Midbrain (tissue), 1 donor: ENCODE measurements around the gene AGRP.
"Not testable (repeated sequence)": the region's sequence is repeated elsewhere in the genome, so short reads cannot be mapped to it uniquely, and the experiment has no call there.

Experiments used
- DNase-seq: peaks from one replicate; lab custom pipeline; 2025; lab: John Stamatoyannopoulos, UW

The AGRP gene

DNA sequence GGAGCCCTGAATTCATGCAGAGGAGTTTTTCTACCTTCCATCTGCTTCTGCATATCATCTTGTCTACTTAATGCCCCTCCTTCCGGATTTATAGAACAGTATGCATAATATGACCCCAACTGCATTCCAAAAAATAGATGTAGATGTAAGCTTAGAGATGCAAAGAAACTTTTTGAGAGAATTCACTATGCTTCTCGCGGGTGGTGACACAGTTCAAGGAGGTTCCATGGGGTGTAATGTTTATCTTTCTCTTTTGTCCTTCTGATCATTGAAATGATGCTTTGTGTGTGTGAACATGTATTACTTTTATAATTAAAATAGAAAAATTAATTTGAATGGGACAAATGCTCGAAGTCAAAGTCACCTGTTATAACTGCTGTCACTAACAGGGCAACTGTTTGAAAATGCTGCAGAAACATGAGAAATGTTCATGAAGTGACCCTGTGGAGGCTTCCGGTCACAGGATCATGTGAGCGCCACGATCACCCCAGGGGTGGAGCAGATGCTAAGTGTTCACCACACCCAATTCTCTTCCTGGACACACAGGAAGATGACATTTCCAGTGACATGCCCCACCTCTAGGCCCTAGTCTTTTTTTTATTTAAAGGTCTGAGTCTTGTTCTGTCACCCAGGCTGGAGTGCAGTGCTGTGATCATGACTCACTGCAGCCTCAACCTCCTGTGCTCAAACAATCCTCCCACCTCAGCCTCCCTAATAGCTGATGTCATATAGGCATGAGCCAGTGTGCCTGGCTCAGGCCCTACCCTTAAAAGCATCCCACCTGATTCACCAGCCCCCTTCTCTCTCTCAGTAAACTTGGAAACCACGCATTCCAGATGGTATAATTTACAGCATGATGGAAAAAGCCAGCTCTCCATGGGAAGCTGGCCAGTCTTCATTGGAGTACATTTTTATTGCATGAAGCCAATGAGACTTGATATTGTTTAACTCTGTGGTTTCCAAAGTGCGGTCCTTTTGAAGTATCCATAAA is 21.0 kb upstream of the AGRP start:
- DNase-seq: no peak

DNA sequence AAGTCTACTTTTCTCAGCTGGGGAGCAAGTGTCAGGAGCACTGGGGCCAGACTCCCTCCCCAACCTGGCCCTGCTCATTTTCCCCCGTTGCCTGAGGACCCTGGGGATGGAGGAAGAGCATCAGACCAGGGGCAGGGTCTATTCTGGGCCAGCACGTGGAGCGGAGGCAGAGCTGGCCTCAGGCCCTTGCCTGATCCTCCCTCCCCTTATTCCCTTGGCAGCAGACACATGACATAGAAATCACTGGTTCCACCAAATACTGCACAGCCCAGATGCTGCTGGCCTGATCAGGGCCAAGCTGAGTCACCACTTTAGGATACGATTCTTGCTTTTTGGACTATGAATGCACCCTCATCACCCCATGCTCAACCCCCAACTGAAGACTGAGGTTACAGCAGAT is 15.8 kb upstream of the AGRP start:
- DNase-seq: no peak

DNA sequence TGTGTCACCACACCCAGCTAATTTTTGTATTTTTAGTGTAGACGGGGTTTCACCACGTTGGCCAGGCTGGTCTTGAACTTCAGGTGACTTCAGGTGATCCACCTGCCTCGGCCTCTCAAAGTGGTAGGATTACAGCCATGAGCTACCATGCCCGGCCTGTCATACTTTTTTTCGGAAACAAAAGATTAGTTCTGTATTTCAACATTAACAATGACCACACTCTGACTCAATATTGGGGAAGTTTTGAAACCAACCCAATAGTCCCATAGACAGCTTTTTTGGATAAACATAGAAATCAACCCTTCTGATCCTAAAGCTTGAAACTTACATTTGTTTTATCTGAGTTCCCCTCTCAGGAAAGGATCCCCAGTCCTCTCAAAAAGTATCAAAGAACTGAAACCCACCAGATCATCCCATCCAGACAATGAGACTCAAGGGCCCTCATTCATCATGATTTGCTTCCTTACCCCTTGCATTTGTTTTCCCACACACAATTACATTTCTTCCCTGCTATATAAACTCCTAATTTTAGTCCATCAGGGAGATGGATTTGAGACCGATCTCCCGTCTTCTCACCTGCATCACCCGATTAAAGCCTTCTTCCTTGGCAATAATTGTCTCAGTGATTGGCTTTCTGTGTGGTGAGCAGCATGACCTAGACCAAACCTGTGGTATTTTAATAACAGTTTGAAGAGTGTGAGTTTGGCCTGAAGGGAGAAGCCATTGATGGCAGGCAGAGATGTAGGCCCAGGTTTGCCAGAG is 7.2 kb upstream of the AGRP start:
- no peak for DNase-seq

DNA sequence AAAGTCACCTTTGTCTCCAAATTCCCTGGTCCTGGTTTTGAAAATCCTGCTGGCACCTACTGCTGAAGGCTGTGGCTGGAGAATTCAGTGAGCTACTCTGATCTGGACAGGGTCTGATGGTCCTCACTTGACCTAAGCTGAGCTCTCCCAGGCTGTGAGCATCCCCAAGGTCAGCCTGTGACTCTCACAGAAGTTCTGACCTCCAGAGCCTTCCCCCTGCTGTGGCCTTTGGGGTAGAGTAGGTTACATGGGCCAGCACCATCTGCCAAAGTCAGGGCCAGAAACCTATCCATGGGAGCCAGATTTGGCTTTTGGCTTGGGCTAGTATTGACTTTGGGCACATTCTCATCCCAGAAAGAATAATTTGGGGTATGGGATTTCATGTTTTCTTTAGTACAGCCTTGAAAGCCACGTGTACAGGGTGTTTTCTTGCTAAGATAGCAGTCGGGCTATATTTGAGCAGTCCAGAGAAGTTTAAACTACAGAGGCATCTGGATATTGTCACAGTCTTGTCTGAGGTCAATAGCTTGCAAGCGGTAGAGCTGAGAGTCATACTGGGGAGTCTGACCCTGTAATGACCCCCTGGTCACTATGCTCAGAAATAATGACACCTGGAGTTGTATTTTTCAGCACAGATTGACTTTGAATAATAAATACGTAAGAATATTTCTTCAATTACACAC is 6.2 kb upstream of the AGRP start:
- DNase-seq: no peak

DNA sequence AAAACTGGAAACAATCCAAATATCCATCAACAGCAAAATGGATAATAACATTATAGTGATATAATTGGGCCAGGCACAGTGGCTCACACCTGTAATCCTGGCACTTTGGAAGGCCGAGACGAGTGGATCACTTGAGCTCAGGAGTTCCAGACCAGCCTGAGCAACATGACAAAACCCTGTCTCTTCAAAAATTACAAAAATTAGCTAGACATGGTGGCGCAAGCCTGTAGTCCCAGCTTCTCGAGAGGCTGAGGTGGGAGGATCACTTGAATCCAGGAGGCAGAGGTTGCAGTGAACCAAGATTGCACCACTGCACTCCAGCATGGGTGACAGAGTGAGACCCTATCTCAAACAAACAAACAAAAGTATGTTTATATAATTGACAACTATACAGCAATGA is 4.2 kb upstream of the AGRP start:
- DNase-seq: not testable (repeated sequence)

DNA sequence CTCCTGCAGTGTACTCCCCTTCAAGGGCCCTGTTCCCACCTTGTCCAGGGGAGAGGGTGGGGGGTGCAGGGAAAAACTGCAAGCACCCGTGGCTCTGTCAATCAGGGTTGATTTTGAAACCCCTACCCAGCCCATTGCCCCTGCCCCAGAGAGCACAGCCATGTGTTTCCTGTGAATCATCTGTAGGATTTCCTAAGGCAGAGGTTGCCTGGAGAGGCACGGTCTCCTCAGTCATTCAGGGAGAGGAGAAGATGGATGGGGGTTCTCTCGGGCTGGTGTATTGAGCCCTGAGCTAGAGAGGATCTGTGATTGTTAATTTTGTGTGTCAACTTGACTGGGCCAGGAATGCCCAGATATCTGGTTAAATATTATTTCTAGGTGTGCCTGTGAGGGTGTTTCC is 3.5 kb upstream of the AGRP start:
- no peak for DNase-seq

DNA sequence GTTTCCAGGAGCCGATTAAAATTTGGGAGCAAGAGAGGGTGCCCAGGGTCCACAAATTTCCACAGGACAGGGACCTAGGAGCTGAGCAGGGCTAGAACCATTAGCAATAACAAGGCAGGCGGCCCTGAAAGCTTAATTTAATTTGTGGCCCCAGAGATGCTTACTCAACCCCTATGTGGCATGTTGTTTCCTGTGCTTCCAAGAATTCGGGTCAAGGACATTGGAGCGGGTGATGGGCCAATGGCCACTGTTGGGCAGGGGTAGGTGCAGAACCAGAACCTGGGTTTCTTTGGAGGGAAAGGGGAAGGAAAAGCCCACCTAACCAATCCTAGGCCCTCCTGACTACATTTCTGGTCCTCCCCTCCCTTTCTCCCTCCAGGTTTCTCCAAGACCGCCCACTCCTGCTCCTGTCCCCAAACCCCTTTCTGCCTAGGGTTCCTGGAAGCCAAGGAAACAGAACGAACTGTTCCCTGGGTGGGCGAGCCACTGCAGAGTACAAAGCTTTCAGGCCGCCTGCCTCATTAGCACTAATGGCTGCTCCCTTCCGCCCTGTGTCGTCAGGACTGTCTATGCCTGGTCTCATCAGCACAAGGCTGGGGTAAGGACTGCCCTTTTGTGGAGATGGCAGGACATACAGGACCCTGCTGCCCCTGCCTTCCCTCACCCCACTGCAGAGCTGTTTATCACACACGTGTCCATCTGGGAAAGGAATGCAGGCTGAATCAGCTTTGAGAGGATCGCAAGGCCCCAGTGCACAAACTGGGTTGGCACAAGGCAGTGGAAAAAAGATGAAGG is 581 bp upstream of the AGRP start:
- DNase-seq: no peak

DNA sequence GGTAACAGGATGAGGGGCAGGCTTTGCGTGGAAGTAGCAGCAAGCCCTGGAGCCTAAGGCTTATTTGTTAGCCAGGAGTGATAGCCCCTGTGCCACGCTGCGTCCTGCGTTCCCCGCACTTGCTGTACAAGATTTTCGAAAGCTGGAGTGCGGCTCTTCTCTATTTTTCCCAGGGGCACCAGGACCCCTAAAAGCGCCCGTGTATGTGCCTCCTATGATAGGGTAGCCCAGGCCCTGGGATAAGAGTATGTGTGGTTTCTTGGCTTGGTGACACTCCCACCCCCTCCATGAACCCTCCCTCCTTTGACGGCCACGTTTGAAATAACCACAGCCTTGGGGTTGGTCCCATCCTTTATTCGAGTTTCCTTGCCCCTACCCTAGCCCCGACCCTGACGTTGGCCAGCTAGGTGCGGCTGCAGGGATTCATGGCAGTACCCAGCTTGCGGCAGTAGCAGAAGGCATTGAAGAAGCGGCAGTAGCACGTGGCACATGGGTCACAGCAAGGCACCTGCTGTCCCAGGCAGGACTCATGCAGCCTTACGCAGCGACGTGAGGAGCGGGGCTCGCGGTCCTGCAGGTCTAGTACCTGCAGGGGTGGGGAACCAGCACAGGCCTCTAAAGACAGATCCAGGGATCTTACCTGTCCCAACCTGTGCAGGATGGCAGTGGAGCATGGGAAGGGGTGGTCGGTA is 968 bp downstream of the AGRP start:
- DNase-seq: no peak

DNA sequence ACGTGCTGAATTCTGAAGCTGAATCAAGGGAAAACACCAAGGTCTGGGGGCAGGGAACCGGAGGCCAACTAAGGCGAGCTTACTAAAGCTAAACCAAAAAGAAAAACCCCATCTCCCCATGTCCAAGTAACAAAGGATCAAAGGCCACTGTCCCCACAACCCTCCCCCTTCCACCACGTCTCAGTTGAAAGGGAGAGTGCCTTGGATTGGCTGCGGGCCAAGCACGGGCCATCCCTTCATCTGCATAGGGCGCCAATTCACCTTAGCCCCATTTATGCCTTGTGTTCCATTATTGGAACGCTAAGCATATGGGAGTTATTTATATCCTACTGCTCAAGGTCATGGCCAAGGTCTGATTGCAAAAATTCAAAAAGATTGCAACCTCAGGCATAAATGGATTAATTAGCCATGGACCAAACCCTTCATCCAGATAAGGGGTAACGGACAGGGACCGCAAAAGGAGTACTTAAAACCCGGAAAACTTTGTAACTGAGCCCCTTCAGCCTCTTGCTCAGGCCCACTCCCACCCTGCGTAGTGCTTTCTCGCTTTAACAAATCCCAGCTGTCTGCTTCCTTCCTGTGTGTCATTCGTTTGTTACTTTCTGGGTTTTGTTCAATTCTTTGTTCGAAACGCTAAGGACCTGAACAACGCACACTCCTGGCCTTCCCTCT is 1.6 kb downstream of the AGRP start:
- no peak for DNase-seq

DNA sequence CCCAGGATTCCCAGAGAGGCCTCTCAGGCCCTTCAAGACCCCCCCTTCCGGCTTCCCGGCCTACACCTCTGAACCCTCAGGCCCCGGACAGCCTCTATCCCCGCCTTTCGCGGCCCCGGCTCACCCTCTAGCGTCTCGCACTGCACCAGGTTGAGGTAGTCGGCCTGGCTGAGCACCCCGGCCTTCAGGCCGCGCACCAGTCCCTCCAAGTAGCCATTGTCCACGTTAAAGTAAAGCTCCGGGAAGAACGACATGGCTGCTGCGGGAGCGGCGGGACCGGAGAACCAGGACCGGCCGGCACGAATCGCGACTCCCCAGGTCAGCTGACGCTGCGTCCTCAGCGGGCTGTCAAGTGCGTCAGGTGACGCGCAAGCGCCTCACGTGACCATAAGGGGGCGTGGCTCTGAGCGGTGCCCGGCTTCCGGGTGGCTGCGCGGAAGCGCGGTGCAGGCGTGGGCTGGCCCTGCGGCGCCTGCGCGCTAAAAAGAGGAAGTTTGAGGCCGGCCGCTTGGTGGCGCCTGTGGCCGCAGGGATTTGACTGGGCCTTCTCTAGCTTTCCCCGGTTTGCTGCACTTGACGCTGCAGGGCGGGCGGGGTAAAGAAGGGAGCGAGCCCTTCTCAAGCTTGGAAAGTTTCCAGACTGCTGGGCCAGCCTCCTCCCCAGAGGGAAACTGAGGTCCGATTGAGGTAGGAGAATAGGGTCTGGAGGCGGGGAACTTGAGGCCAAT is 2.4 kb downstream of the AGRP start, which contains the start of gene ATP6V0D1:
ATP6V0D1 (minus strand) TSS at position 325 of the 728 bp plus-strand sequence; CDS start at position 254, 71 bp downstream.
- DNase-seq: peak; percentile 99

DNA sequence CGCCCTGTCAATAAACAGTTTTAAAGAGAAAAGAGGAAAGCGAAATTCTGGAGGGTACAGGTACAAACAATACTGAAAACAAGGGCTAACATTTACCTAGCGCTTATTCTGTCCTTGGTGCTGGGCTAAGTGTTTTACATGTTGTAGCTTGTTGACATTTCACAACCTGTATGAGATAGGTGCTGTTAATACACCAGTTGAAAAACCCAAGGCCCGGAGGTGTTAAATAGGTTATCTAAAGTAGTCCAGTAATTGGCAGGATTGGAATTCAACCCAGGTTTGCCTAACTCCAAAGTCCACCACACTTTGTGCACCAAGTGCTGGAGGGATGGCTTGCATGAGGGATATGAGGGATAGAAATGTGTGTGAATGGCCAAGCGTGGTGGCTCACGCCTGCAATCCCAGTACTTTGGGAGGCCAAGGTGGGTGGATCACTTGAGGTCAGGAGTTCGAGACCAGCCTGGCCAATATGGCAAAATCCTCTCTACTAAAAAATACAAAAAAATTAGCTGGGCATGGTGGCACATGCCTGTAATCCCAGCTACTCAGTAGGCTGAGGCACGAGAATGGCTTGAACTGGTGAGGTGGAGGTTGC is 5.3 kb downstream of the AGRP start:
- no peak for DNase-seq

DNA sequence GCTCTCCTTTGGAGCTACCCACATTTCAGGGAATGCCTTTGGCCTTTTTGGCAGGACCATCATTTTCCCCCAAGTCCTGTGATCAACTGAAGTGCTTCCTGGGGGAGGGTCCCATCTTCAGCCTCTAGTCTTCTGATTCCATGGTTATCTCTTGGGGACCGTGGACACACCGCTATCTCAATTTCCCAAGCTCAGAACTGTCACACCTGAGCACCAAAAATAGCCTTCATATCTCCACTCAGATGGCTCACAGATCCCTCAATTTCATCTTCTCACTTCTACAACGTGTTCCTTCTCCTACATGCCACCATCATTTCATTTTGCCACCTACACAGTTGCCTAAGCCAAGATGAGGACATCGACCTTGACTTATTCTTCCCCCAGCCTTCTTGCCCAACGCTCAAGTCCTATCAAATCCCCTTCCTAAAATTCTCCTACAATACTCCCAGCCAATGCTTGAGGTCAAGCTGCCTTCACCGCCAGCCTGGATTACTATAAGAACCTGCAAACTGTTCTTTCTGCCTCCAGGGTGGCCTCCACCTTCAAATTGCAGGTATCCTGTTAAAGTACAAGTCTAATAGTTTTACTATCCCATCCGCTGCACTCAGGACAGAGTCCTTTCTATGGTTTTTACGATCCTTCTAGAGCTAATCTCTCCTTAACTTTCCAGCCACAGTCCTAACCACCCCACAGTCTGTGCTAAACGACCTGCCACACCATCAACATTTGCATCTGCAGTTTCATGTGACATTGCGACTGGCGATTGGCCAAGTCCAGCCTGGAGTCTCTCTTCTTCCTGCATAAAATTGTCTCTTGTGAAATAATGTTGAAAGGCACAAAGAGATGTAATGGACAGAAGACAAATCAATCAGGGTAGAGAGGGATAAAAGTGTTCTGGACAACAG is 8.5 kb downstream of the AGRP start:
- no peak for DNase-seq

DNA sequence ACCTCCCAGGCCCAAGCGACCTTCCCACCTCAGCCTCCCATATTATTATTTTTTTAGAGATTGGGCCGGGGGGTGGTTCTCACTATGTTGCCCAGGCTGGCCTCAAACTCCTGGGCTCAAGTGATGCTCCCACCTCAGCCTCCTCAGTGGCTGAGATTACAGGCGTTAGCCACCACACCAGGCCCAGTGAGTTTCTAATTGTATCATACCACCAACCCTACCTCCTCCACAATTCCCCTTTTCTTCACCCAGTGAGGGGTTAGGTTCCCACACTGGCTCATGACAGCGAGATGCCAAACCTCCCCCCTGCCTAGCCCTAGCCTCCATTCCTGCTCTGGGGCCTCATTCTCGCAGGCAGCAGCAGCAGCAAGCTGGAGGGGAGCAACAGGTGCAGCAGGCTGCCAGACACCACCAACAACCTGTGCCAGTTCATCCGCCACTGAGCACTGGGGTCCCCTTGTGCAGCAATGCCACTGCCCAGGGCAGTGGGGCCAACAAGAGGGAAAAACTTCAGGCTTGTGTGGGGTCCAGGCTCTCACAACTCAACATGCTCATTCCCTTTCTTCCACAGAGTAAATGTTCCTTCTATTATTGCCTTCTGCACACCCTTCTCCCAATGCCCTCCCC is 11.5 kb downstream of the AGRP start:
- DNase-seq: no peak

DNA sequence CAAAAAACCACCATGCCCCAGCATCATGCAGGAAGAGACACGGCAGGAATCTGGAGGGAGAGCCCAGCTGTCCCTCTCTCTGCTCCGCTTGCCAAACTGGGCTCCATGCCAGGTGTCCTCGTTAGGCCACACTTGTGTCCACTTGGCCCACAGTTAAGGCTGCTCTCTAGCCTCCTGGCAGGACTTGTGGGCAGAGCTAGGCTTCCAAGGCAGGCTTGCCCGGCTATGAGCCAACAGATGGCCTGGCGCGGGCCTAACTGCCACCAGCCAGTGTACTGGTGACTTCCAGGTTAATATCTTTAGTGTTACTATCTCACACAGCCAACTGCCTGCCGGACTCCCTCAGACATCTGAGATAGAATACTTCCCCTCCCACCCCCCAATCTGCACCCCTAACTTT is 13.0 kb downstream of the AGRP start:
- DNase-seq: peak; percentile 92

DNA sequence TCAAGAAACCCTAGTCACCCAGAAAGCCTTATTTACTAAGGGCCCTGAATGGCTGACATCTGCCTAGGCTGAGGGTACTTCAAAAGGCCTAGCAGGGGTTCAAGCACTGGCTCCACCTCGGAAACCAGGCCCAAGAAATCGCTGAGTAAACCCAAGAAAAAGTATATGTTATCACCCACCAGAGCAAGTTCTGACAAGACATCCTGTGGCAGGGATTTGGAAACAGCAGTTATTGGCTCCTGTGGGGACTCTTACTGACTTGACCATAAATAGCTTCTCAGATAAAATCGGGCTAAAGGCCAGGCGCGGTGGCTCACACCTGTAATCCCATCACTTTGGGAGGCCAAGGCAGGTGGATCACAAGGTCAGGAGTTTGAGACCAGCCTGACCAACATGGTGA is 14.6 kb downstream of the AGRP start:
- DNase-seq: no peak

DNA sequence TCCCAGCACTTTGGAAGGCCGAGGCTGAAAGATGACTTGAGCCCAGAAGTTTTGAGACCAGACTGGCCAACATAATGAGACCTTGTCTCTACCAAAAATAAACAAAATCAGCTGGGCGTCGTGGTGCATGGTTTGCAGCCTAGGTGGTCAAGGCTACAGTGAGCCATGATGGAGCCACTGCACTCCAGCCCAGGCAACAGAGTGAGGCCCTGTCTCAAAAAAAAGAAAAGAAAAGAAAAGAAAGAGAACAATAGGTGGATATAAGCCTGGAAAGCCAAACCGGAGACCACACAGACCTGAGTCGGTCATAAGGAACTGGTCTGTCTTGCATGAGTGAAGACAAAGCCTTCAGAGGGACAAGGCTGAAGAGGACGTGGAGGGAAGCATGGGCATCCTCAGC is 16.8 kb downstream of the AGRP start:
- no peak for DNase-seq

DNA sequence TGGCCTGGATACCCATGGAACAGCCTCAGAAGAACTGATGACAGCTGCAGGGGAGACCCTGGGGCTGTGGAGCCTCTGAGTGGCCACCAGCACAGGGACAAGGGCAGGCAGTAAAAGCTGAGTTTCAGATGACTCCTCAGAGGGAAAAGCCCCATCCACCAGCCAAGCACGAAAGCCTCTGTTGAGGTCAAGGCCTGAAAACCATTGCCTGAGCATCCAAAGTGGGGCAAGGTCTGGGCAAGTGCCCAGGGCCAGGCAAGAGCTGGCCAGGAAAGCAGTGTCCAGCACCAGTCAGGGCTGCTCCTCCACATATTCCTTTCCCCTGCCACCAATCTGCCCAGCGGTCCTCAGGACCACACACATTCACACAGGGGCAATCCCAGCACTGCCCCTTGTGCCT is 18.8 kb downstream of the AGRP start:
- DNase-seq: peak; percentile 55

DNA sequence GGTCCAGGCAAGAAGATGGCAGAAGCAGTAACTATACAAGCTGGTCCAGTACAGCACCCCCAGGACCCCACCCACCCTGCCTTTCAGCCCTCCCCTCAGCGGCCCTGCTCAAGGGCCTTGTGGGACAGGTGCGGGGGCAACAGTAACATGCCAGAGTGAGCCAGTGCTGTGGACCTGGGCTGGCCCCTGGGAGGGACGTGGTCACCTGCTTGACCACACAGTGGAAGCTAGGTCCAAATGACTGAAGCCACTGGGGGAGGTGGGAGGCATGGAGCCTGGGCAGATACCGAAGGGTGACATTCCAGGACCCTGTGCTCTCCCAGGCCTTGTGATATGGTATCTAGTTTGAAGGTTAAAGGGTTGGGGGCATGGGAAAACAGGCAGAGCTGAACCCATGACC is 19.7 kb downstream of the AGRP start:
- no peak for DNase-seq
